Breast epithelium (tissue), 3 donors: Measurements from ENCODE around the gene ATG3.

Source experiments
- CTCF ChIP-seq, 3 donors: fragments of 450-650 bp; IDR thresholded peaks; one replicate each; pipeline ENCODE4 v1.5.1; 2016 to 2017; ENCODE audit warnings: antibody characterized with exemption in 3 of 3, mild to moderate bottlenecking in 3 of 3, moderate library complexity in 3 of 3
- POLR2AphosphoS5 ChIP-seq, 3 donors: sonication (generic); formaldehyde crosslinking; IDR thresholded peaks; one replicate each; pipeline ENCODE4 v1.6.1; 2017; ENCODE audit warnings: antibody characterized with exemption in 3 of 3

DNA sequence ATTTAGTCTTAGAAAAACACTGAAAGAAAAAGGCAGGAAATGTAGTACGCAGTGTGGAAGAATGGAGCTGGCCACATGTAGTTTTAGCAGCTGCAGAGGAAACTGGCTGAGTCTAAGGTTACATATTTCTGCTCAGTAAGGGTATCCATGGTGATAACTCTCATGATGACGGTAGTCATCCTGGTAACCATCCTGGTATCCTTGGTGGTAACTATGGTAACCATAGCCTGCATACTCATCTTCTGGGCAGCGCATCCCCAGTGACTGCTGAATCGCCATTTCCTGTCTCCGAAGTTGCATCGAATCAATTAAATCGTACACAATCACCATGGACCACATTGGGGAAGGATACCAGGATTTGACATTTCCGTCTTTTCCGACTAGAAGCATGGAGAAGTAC, 43.5 kb upstream of the ATG3 start:
- TF ChIP-seq CTCF (IDR thresholded peaks at IDR 0.05) (no peak), POLR2AphosphoS5 (IDR thresholded peaks at IDR 0.05) (no peak)
